Hematopoietic multipotent progenitor cell treated with erythropoietin and hydrocortisone succinate and interleukin-3 and kit ligand, for 4 days (in vitro differentiated cells): ENCODE data around the gene PCYT1A.
"Not testable (repeated sequence)": the region's sequence is repeated elsewhere in the genome, so short reads cannot be mapped to it uniquely, and the experiment has no call there.

Experiments used
- DNase-seq: peaks from one replicate; pipeline ENCODE4 v3.0.0-alpha.2; 2015

Gene PCYT1A

DNA sequence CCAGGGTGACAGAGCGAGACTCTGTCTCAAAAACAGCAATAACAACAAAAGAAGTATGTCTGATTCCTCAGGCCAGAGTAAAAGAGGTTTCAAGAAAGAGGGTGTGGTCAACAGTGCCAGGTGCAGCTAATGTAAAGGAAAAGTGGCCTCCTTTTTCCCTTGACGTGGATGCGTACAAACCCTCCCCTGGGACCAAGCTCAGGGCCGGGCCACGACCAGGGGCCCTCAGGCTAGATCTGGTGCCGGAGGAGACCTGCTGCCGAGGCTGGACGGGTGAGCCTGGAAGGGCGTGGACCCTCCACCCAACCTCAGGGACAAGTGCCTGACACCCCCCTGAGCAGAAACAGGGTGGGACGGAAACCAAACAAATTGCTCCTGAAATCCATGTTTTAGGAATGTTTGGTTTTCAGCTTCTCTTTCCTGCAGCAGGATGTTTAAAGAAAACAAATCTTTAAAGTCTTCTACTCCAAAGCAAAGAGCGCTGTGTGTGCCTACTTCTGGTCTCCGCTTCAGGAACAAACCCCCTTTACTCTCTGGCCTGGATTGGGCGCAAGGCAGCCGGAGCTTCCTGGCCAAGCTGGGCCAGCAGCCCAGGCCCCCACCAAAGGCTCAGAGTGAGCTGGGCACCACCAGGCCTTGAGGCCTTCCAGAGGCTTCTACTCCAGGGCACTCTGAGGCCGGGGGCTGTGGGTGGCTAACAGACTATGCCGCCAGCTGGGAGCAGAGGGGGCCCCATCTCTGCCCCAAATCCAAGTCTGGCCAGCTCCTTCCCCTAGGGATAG lies 97.8 kb downstream of the PCYT1A start:
- DNase-seq: no peak

DNA sequence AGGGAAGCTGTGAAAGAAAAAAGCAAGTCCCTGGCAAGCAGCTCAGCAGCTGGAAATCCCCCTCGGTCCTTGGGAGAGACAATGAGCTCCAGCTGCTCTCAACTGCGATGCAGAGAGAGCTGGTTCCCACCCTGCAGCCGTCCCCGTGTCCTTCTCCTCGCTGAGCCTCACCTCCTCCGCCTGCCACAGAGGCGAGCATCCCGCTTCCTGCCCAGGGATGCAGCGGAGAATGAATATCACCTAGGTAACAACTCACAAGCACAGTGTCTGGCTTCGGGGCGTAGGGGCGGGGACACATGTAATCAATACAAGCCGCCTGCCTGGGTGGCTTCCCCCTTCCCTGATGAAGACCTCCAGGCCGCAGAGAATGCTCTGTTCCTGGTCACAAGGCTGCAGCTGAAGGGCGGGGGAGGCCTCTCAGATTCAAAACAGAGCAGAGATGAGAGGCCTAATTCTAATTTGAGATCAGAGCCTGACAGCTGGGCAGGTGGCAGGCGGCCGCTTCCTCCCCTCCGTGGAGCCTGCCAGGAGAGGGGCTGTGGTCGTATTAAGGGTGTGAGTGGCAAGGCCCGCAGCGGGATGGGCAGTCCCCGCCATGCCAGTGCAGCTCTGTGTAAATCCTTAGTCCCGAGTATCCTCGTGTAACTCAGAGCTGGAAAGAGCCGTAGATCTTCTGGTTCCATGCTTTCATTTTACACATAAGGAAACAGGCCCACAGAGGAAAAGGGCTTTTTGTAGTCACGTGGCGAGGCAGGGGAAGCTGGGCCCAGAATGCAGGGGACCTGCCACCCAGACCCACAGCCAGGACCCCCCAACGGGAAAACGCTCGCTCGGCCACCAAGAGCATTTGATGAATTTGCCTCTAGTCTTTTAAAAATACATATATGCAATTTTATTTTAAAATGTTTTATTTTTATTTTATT lies 100.6 kb downstream of the PCYT1A start:
- DNase-seq: peak; percentile 87

DNA sequence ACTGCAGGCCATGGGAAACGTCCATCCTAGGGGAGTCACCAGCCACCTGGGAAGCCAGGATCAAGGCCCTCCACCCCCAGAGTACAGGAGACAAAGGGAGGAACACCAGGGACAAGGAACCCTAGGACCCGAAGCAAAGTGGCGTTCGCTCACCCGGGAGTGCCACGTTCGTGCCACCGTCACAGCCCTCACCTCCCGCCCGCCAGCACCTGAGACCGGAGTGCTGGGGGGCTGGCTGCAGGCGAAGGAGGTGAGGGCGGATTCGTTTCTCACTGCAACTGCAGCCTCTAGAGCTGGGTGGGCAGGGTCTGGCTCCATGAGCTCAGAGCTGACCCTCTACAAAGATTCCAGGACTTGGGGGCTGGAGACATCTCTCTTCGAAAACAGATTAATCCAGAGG lies 102.6 kb downstream of the PCYT1A start:
- DNase-seq: no peak

DNA sequence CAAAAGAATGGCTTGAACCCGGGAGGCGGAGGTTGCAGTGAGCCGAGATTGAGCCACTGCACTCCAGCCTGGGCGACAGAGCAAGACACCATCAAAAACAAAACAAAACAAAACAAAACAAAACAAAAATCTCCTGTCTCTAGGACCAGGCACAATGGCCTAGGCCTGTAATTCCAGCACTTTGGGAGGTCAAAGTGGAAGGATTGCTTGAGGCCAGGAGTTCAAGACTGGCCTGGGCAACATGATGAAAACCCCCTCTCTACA lies 103.4 kb downstream of the PCYT1A start:
- not testable (repeated sequence) for DNase-seq

DNA sequence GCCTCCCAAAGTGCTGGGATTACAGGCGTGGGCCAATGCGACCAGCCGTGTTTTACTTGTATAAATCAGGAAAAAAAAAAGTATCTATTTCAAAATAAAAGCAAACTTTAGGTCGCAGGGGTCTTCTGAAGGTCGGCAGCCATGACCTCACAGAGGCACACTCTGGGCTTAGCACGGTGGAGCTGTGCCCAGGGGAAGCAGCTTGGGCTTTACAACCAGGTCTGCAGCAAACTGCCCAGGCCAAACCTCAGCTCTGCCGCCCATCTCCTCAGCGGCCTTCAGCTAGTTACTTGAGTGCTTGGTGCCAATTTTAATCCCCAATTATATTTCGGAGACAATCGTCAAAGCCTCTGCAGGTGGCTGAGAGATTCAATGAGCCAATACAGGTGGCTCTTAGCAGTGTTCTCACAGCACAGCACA lies 106.4 kb downstream of the PCYT1A start:
- DNase-seq: peak; percentile 48

DNA sequence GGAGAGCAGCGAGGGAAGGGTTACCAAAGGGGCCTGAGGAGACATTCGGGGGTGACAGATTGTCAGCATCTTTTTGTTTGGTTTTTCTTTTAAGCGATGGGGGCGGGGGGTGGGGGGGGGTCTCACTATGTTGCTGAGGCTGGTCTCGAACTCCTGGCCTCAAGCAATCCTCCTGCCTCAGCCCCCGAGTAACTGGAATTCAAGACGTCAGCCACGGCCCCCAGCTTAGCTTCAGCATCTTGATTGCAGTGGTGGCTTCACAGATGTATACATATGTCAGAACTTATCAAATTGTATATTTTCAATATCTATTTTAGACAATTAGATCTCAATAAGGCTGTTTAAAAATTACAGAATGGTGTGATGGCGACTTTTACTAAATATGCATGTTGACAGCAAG lies 107.2 kb downstream of the PCYT1A start:
- no peak for DNase-seq
